HEK293 (cell line): ENCODE data around the gene LRRC47.

ENCODE experiments used
- CTCF ChIA-PET: fragments of 350-600 bp; formaldehyde crosslinking; extraction: SDS; loops from one replicate; lab custom pipeline; 2021; ENCODE audit warnings: antibody characterized with exemption; lab: Yijun Ruan, JAX
- POLR2A ChIA-PET: fragments of 300-600 bp; formaldehyde crosslinking; extraction: SDS; loops from one replicate; lab custom pipeline; 2020; ENCODE audit warnings: antibody characterized with exemption, inconsistent platforms; lab: Yijun Ruan, JAX
- H3K27ac ChIP-seq: fragments of 200-500 bp; sonication (Bioruptor generic); 2 replicates; pipeline ENCODE4 v1.5.1; 2014; ENCODE audit warnings: low read depth, low read length, control low read depth, inconsistent platforms; ENCODE audit errors: extremely low read depth
- H3K36me3 ChIP-seq, 2 experiments: fragments of 200-500 bp in 1 of 2; sonication (Bioruptor generic) in 1 of 2; 1 replicate in 1 of 2; 2 replicates in 1 of 2; pipeline ENCODE4 v1.5.1; 2014 to 2017; ENCODE audit warnings: inconsistent platforms in 2 of 2, low read length in 2 of 2; ENCODE audit not compliant: control insufficient read depth in 2 of 2, insufficient read depth in 1 of 2
- H3K4me1 ChIP-seq: fragments of 200-500 bp; sonication (Bioruptor generic); 2 replicates; pipeline ENCODE4 v1.5.1; 2014; ENCODE audit warnings: mild to moderate bottlenecking, low read length, inconsistent platforms; ENCODE audit not compliant: control insufficient read depth, insufficient read depth
- H3K4me3 ChIP-seq: 2 replicates; pipeline ENCODE4 v1.5.1; 2011; ENCODE audit warnings: low read depth, mild to moderate bottlenecking, control low read depth, low read length, moderate library complexity
- H3K9me3 ChIP-seq: fragments of 200-500 bp; sonication (Bioruptor generic); 2 replicates; pipeline ENCODE4 v1.5.1; 2014; ENCODE audit warnings: low read depth, low read length, inconsistent platforms; ENCODE audit not compliant: control insufficient read depth, insufficient read depth
- EGR2 ChIP-seq: fragments of 450-650 bp; formaldehyde crosslinking; IDR thresholded peaks from 2 replicates; pipeline ENCODE4 v1.5.1; 2016; ENCODE audit warnings: low read depth, missing biosample characterization, missing genetic modification characterization
- SCRT2 ChIP-seq: fragments of 450-650 bp; formaldehyde crosslinking; IDR thresholded peaks from 2 replicates; pipeline ENCODE4 v1.5.1; 2016; ENCODE audit warnings: missing biosample characterization, missing genetic modification characterization
- ZBTB26 ChIP-seq: fragments of 450-650 bp; formaldehyde crosslinking; optimal IDR thresholded peaks from 2 replicates; pipeline ENCODE3; 2016; ENCODE audit warnings: missing biosample characterization, mild to moderate bottlenecking, missing genetic modification characterization
- ZFHX2 ChIP-seq: fragments of 450-650 bp; formaldehyde crosslinking; conservative IDR thresholded peaks from 2 replicates; pipeline ENCODE4 v1.5.1; 2016; ENCODE audit warnings: missing biosample characterization, missing genetic modification characterization
- ZNF16 ChIP-seq: fragments of 450-650 bp; formaldehyde crosslinking; IDR thresholded peaks from 2 replicates; pipeline ENCODE4 v1.5.1; 2016; ENCODE audit warnings: low read depth, missing biosample characterization, missing genetic modification characterization
- ZNF280D ChIP-seq: fragments of 450-650 bp; formaldehyde crosslinking; IDR thresholded peaks from 2 replicates; pipeline ENCODE4 v1.5.1; 2016; ENCODE audit warnings: missing biosample characterization, missing genetic modification characterization
- ZNF37A ChIP-seq: fragments of 450-650 bp; IDR thresholded peaks from 2 replicates; pipeline ENCODE4 v1.5.1; 2018; ENCODE audit warnings: missing biosample characterization, missing genetic modification characterization
- ZNF639 ChIP-seq: fragments of 450-650 bp; formaldehyde crosslinking; IDR thresholded peaks from 2 replicates; pipeline ENCODE4 v1.5.1; 2016; ENCODE audit warnings: missing biosample characterization, missing genetic modification characterization
- ZNF660 ChIP-seq: fragments of 450-650 bp; IDR thresholded peaks from 2 replicates; pipeline ENCODE4 v1.5.1; 2018; ENCODE audit warnings: missing biosample characterization, mild to moderate bottlenecking, missing genetic modification characterization
- ZNF747 ChIP-seq: fragments of 450-650 bp; formaldehyde crosslinking; IDR thresholded peaks from 2 replicates; pipeline ENCODE4 v1.5.1; 2016; ENCODE audit warnings: missing biosample characterization, missing genetic modification characterization

Gene LRRC47

GRCh38 chr1:3762151-3762872 is 34.0 kb downstream of the LRRC47 start:
- TF ChIP-seq ZBTB26 (tag by site-specific recombination) (no peak), ZFHX2 (tag by site-specific recombination) (0 out of 2 replicates have a peak, but pooled peaks have one; percentile 11), EGR2 (0 out of 2 replicates have a peak, but pooled peaks have one; percentile 18), ZNF37A (tag by site-specific recombination) (no peak), ZNF280D (tag by site-specific recombination) (no peak)
- Histone ChIP-seq H3K4me3 (no peak overlapping the region), H3K36me3 (no peaks in the 10 kb centered on the region), H3K4me1 (no peaks in the 10 kb centered on the region), H3K27ac (no peak overlapping the region), H3K9me3 (no peaks in the 10 kb centered on the region)
- POLR2A ChIA-PET: no interaction called here
- CTCF ChIA-PET: no interaction called here

GRCh38 chr1:3761296-3762010 is 34.8 kb downstream of the LRRC47 start:
- no peaks in the 10 kb centered on the region for H3K4me1 ChIP-seq
- H3K27ac ChIP-seq: no peak overlapping the region
- no peak for TF ChIP-seq ZNF660 (tag by site-specific recombination)
- TF ChIP-seq ZNF639: no peak
- TF ChIP-seq ZNF16 (tag by site-specific recombination): no peak
- no peak for TF ChIP-seq ZNF37A (tag by site-specific recombination)
- ChIA-PET POLR2A (interaction anchor here (0.6 to 1.3 kb wide), 2 partner anchors 14 to 734 kb away, joined by 5 read pairs; no protein-coding TSS in a partner anchor), CTCF (interaction anchor here (0.9 to 1.2 kb wide), 2 partner anchors 8 to 15 kb away, joined by 3 read pairs; no protein-coding TSS in a partner anchor)
- no peak overlapping the region for H3K4me3 ChIP-seq
- no peaks in the 10 kb centered on the region for H3K36me3 ChIP-seq
- H3K9me3 ChIP-seq: no peaks in the 10 kb centered on the region

- H3K27ac ChIP-seq: no peak overlapping the region
- 0 out of 2 replicates have a peak, but pooled peaks have one; percentile 20 for TF ChIP-seq SCRT2 (tag by site-specific recombination)
- TF ChIP-seq ZNF747 (tag by site-specific recombination): no peak
- TF ChIP-seq, all 188 proteins: peak for 1
- H3K4me3 ChIP-seq: no peak overlapping the region
- ChIA-PET POLR2A (no interaction called here), CTCF (interaction anchor here (1.1 kb wide), 1 partner anchor 141 kb away, joined by 3 read pairs; no protein-coding TSS in a partner anchor)
- H3K4me1 ChIP-seq: no peaks in the 10 kb centered on the region
- no peaks in the 10 kb centered on the region for H3K9me3 ChIP-seq
- no peaks in the 10 kb centered on the region for H3K36me3 ChIP-seq
These were observed 36.5 kb downstream of the LRRC47 start for GRCh38 chr1:3759796-3760195.
